ENCODE data around the gene CDC42BPB.
A peak's percentile ranks its signal among the peaks of the same experiment; 100 is the strongest.

CDC42BPB gene

GRCh38 chr14:102909462-102909861, 147.9 kb downstream of the CDC42BPB start:
- TF ChIP-seq CTCF (IDR thresholded peaks at IDR 0.05; ENCODE audit: extremely low read depth, missing control alignments), result no peak
- DNase-seq (ENCODE audit: low spot score), result no peak

GRCh38 chr14:102908766-102909455, 148.4 kb downstream of the CDC42BPB start:
- no peak for DNase-seq (ENCODE audit: low spot score)
- no peak for TF ChIP-seq CTCF (IDR thresholded peaks at IDR 0.05; ENCODE audit: extremely low read depth, missing control alignments)

- peak; percentile 31 for DNase-seq (ENCODE audit: low spot score)
- TF ChIP-seq CTCF (IDR thresholded peaks at IDR 0.05; ENCODE audit: extremely low read depth, missing control alignments), result no peak
Observed at GRCh38 chr14:102907980-102908730, 149.2 kb downstream of the CDC42BPB start.

- TF ChIP-seq CTCF (IDR thresholded peaks at IDR 0.05; ENCODE audit: extremely low read depth, missing control alignments), result no peak
- DNase-seq (ENCODE audit: low spot score), result peak; percentile 25
Observed at GRCh38 chr14:102907303-102907844, 150.0 kb downstream of the CDC42BPB start.

- no peak for TF ChIP-seq CTCF (IDR thresholded peaks at IDR 0.05; ENCODE audit: extremely low read depth, missing control alignments)
- no peak for DNase-seq (ENCODE audit: low spot score)
Observed at GRCh38 chr14:102906616-102907302, 150.6 kb downstream of the CDC42BPB start.

GRCh38 chr14:102905116-102906108, 151.9 kb downstream of the CDC42BPB start:
- DNase-seq (ENCODE audit: low spot score), result no peak
- TF ChIP-seq CTCF (IDR thresholded peaks at IDR 0.05; ENCODE audit: extremely low read depth, missing control alignments), result no peak
